Ishikawa (cell line): ENCODE measurements around the gene NQO1.
A peak's percentile ranks its signal among the peaks of the same experiment; 100 is the strongest.

Source experiments
- CEBPB ChIP-seq: IDR thresholded peaks from 2 replicates; pipeline ENCODE4 v1.6.1; 2012
- CREB1 ChIP-seq: IDR thresholded peaks from 2 replicates; pipeline ENCODE4 v1.6.1; 2012; ENCODE audit warnings: low read depth
- EGR1 ChIP-seq: IDR thresholded peaks from 2 replicates; pipeline ENCODE4 v1.6.1; 2012
- EP300 ChIP-seq: IDR thresholded peaks from 2 replicates; pipeline ENCODE4 v1.6.1; 2012; ENCODE audit warnings: borderline replicate concordance
- FOXM1 ChIP-seq: IDR thresholded peaks from 2 replicates; pipeline ENCODE4 v1.6.1; 2012; ENCODE audit warnings: low read depth, borderline replicate concordance
- MAX ChIP-seq: IDR thresholded peaks from 2 replicates; pipeline ENCODE4 v1.6.1; 2012
- NFIC ChIP-seq: IDR thresholded peaks from 2 replicates; pipeline ENCODE4 v1.6.1; 2012
- RAD21 ChIP-seq: IDR thresholded peaks from 2 replicates; pipeline ENCODE4 v1.6.1; 2012; ENCODE audit warnings: low read depth
- REST ChIP-seq: IDR thresholded peaks from 2 replicates; pipeline ENCODE4 v1.6.1; 2012; ENCODE audit warnings: low read depth, mild to moderate bottlenecking
- TAF1 ChIP-seq: IDR thresholded peaks from 2 replicates; pipeline ENCODE4 v1.6.1; 2012; ENCODE audit warnings: low read depth, mild to moderate bottlenecking
- TCF12 ChIP-seq: IDR thresholded peaks from 2 replicates; pipeline ENCODE4 v1.6.1; 2012; ENCODE audit warnings: low read depth
- TEAD4 ChIP-seq: IDR thresholded peaks from 2 replicates; pipeline ENCODE4 v1.6.1; 2012
- USF1 ChIP-seq: IDR thresholded peaks from 2 replicates; pipeline ENCODE4 v1.6.1; 2012
- YY1 ChIP-seq: IDR thresholded peaks from 2 replicates; pipeline ENCODE4 v1.6.1; 2012; ENCODE audit warnings: low read depth
- ZBTB7A ChIP-seq: IDR thresholded peaks from 2 replicates; pipeline ENCODE4 v1.6.1; 2012; ENCODE audit warnings: low read depth

The NQO1 gene

GRCh38 chr16:69712914-69713581, 13.3 kb downstream of the NQO1 start:
- TF ChIP-seq EGR1 (no peak), REST (no peak), YY1 (no peak), TAF1 (no peak), NFIC (no peak), USF1 (no peak), FOXM1 (no peak), CREB1 (no peak), TCF12 (no peak), ZBTB7A (no peak), TEAD4 (no peak), CEBPB (no peak), RAD21 (no peak), EP300 (no peak), MAX (no peak)

- no peak for TF ChIP-seq TAF1
- TF ChIP-seq EGR1 = no peak
- TF ChIP-seq REST = no peak
- no peak for TF ChIP-seq RAD21
- TF ChIP-seq CEBPB = no peak
- no peak for TF ChIP-seq USF1
- TF ChIP-seq YY1 = no peak
- TF ChIP-seq TEAD4 = no peak
- no peak for TF ChIP-seq EP300
- TF ChIP-seq NFIC = no peak
- TF ChIP-seq ZBTB7A = no peak
- TF ChIP-seq MAX = no peak
- no peak for TF ChIP-seq CREB1
- no peak for TF ChIP-seq FOXM1
- TF ChIP-seq TCF12 = no peak
Observed at GRCh38 chr16:69712277-69712676, 14.1 kb downstream of the NQO1 start.

- TF ChIP-seq TAF1 (no peak), FOXM1 (peak; percentile 22; the same call in 1 of the 2 replicates), RAD21 (no peak), EP300 (no peak), REST (no peak), ZBTB7A (no peak), NFIC (peak; percentile 95), TCF12 (peak; percentile 57; the same call in 1 of the 2 replicates), YY1 (no peak), USF1 (no peak), CEBPB (no peak), EGR1 (peak; percentile 95), MAX (peak; percentile 43; the same call in 1 of the 2 replicates), CREB1 (no peak), TEAD4 (peak; percentile 26; the same call in 1 of the 2 replicates)
Observed at GRCh38 chr16:69711115-69711740, 15.1 kb downstream of the NQO1 start.
